G401.6 (cell line): Measurements from ENCODE around the gene IL3RA.
"Not testable (repeated sequence)": the region's sequence is repeated elsewhere in the genome, so short reads cannot be mapped to it uniquely, and the experiment has no call there.

Experiments used
- FAIRE-seq: peaks from 2 replicates; lab custom pipeline; 2012; peaks lifted over from hg19 to GRCh38; lab: Jason Lieb, UNC

IL3RA gene

DNA sequence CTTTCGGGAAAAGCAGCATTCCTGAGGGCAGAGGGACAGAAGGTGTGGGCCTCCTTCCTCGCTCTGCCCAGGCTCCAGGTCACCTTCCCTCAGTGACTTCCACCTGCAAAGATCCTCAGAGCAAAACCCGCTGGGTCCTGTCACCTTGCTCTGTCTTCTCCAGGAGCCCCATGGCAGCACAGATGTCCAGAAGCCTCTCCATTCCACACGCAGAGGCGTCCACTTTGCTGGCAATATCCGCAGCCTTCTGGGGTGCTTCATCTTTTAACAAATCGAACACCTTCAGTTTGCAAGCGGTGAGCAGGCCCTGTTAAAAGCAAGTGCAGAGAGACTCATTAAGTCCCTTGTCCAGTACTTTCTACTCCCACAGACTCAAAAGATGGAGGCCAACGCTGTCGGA is 88.8 kb downstream of the IL3RA start:
- FAIRE-seq, result no peak

GRCh38 chrX:1426321-1426720 is 89.7 kb downstream of the IL3RA start:
- FAIRE-seq, result not testable (repeated sequence)

DNA sequence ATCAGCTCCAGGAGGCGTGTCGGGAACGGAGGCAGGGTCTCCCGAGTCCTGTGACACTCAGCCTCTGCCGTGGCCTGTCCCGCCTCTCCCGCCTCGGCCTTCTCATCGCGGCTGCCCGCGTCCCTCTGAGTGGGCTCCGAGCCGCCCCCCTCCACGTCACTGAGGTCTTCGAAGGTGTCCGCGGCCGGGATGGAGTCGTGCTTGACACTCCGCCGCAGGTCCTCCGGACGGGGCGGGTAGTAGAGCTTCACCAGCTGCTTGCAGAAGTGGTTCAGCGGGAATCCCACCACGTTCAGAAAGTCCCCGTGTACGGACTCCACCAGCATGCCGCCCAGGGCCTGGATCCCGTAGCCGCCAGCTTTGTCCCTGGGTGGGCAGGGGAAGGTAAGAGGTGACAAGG is 91.2 kb downstream of the IL3RA start:
- no peak for FAIRE-seq

DNA sequence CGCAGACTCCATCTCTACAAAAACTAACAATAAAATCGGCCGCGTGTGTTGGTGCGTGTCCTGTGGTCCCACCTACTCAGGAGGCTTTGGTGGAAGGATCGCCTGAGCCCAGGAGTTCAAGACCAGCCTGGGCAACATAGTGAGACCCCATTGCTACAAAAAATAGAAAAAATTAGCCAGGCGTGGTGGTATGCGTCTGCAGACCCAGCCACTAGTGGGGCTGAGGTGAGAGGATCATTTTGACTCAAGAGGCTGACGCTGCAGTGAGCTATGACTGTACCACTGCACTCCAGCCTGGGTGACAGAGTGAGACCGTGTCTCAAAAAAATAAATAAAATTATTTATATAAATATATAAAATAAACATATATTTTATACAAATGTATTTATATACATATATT is 93.9 kb downstream of the IL3RA start:
- FAIRE-seq, result no peak
